ENCODE measurements around the gene TAF11L5. TPM values are rescaled to one million over a fixed set of nuclear protein-coding genes. Genes with fewer than 3 reads are reported as not detected.
"Not testable (repeated sequence)": the region's sequence is repeated elsewhere in the genome, so short reads cannot be mapped to it uniquely, and the experiment has no call there.

TAF11L5 gene
- not detected in 2 replicates for total RNA-seq (2014; rRNA removed; shearing (Covaris generic); ENCODE audit: low replicate concordance)

GRCh38 chr5:17524935-17525334, at the start of gene TAF11L5:
Gene TAF11L5 (plus strand): TSS chr5:17525235.
- in situ Hi-C loops (cut with HindIII; ENCODE audit: low pct_unique_long_range_greater_than_20kb, low sequenced_read_pairs); DNase-seq (ENCODE audit: low read depth): not testable (repeated sequence)

GRCh38 chr5:17477043-17477442, 48.0 kb upstream of the TAF11L5 start:
- DNase-seq (ENCODE audit: low read depth), result no peak
- in situ Hi-C loops (cut with HindIII; ENCODE audit: low pct_unique_long_range_greater_than_20kb, low sequenced_read_pairs), result no loop called here

DNA sequence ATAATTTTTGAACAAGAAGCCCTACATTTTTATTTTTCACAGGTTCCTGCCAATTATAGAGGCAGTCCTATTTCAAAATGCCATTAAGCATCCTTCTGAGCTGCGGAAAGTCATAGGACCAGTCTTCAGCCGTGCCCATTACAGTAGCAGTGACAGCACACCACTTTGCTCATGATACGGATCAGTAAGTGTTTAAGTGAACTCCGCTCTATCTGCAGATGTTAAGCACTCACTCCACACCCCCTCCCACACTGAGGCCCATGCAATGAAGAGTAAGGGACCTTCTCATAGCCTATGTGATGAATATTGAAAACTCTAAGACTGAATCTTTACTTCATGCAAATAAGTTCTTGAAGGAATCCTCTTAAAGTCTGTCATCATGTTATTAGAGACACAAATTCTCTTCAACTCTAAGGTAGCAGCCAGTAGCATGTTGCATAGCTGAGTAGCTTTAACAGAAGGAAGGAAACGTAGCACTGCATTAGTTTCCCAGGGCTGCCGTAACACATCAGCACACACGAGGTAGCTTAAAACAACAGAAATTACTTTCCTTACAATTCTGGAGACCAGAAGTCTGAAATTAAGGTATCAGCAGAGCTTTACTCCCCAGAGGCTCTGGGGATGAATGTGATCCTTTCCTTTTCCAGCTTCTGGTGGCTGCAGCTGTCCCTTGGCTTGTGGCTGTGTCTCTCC, 47.3 kb upstream of the TAF11L5 start:
- in situ Hi-C loops (cut with HindIII; ENCODE audit: low pct_unique_long_range_greater_than_20kb, low sequenced_read_pairs), result no loop called here
- DNase-seq (ENCODE audit: low read depth), result no peak

DNA sequence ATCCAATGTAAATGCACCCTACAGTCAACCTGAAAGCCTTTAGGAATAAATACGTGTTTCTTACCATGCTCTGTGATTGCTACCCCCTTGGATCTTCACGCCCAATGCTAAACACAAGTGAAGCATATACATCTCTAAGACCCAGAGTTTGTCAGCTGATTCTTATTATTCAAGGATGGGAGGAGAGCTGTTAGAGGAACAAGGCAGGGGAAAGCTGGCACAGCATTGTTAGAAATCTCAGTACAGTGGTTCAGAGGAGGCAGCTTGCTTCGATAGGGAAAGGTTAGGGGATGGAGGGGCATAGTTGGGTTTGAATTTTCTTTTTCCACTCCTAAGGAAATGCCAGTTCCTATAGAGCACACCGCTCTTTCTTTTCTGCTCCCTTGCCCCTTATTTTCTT, 43.7 kb upstream of the TAF11L5 start:
- in situ Hi-C loops (cut with HindIII; ENCODE audit: low pct_unique_long_range_greater_than_20kb, low sequenced_read_pairs), result no loop called here
- no peak for DNase-seq (ENCODE audit: low read depth)

DNA sequence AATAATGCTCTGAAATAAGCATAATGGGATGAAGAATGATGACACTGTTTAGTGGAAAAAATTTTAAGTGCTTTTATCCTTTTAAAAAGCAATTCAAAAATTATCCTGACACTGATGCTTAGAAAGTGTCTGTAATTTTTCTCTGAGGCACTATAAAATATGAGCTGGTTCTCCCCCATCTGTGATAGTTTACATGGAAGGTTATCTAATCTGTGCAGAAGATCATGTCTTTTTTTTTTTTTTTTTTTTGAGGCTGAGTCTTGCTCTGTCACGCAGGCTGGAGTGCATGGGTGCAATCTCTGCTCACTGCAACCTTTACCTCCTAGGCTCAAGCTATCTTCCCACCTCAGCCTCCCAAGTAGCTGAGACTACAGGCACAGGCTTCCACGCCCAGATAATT, 42.2 kb upstream of the TAF11L5 start:
- in situ Hi-C loops (cut with HindIII; ENCODE audit: low pct_unique_long_range_greater_than_20kb, low sequenced_read_pairs), result no loop called here

GRCh38 chr5:17486464-17487173, 38.4 kb upstream of the TAF11L5 start:
- in situ Hi-C loops (cut with HindIII; ENCODE audit: low pct_unique_long_range_greater_than_20kb, low sequenced_read_pairs); DNase-seq (ENCODE audit: low read depth): not testable (repeated sequence)

More for the DNA sequence above, 42.2 kb upstream of the TAF11L5 start:
- DNase-seq (ENCODE audit: low read depth), result no peak

- in situ Hi-C loops (cut with HindIII; ENCODE audit: low pct_unique_long_range_greater_than_20kb, low sequenced_read_pairs), result no loop called here
- DNase-seq (ENCODE audit: low read depth), result no peak
These were observed 37.9 kb upstream of the TAF11L5 start for GRCh38 chr5:17487174-17487512.

DNA sequence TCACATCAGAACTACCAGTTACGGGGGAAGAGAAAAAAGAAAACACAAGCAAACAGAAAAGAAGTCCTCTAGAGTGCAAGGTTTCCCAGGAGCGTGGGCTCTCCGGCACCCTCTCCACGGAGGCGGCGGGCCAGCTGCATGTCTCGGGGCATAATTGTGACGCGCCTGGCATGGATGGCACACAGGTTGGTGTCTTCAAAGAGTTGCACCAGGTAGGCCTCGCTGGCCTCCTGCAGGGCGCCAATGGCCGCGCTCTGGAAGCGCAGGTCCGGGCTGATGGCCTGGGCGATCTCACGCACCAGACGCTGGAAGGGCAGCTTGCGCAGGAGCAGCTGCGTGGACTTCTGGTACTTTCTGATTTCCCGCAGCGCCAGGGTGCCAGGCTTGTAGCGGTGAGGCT, 33.8 kb upstream of the TAF11L5 start:
- in situ Hi-C loops (cut with HindIII; ENCODE audit: low pct_unique_long_range_greater_than_20kb, low sequenced_read_pairs); DNase-seq (ENCODE audit: low read depth): not testable (repeated sequence)

GRCh38 chr5:17492770-17493169, 32.3 kb upstream of the TAF11L5 start:
- in situ Hi-C loops (cut with HindIII; ENCODE audit: low pct_unique_long_range_greater_than_20kb, low sequenced_read_pairs), result no loop called here
- DNase-seq (ENCODE audit: low read depth), result no peak

DNA sequence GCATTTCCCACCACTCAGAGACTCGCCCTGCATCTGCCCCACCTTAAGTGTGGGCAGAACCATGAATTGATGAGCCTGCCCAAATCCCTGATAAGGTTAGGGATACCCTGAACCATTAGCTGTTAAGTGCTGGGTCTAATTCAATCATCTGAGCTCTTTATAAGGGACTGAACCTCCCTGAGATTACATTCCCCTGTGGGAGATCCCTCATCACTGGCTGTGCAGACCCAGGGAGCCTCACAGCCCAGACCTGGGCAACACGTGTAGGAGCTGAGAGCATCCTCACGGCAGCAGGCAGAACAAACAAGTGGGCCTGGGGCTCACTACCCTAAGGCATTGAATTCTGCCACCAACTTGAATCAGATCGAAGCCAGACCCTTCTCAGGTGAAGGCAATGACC, 27.6 kb upstream of the TAF11L5 start:
- DNase-seq (ENCODE audit: low read depth), result no peak
- in situ Hi-C loops (cut with HindIII; ENCODE audit: low pct_unique_long_range_greater_than_20kb, low sequenced_read_pairs), result no loop called here

DNA sequence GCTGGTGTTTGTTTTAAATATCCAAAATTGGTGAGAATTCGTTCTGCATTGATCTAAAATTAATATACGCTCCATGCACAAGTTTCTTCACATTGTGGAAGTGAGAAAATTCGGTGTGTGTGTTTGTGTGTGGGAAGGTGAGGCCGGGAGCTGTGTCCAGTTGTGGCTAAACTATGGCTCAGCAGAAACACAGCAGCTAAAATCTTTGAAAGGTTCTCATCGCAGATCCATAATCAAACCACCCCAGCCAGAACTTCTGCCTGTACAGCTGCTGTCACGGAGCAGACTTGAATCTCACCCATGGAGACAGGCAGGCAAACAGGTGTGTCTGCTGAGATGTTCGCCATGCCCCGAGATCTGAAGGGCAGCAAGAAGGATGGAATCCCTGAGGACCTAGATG, 27.1 kb upstream of the TAF11L5 start, which contains the start of gene TAF11L2:
Gene TAF11L2 (plus strand): TSS at position 301 of the 400 bp plus-strand sequence.
- in situ Hi-C loops (cut with HindIII; ENCODE audit: low pct_unique_long_range_greater_than_20kb, low sequenced_read_pairs); DNase-seq (ENCODE audit: low read depth): not testable (repeated sequence)

GRCh38 chr5:17511775-17512325, 13.2 kb upstream of the TAF11L5 start:
- in situ Hi-C loops (cut with HindIII; ENCODE audit: low pct_unique_long_range_greater_than_20kb, low sequenced_read_pairs), result no loop called here
- no peak for DNase-seq (ENCODE audit: low read depth)

- DNase-seq (ENCODE audit: low read depth); in situ Hi-C loops (cut with HindIII; ENCODE audit: low pct_unique_long_range_greater_than_20kb, low sequenced_read_pairs): not testable (repeated sequence)
These were observed 7.5 kb upstream of the TAF11L5 start for GRCh38 chr5:17517526-17517925.

- DNase-seq (ENCODE audit: low read depth); in situ Hi-C loops (cut with HindIII; ENCODE audit: low pct_unique_long_range_greater_than_20kb, low sequenced_read_pairs): not testable (repeated sequence)
These were observed 7.0 kb upstream of the TAF11L5 start, which contains the start of gene TAF11L3 for GRCh38 chr5:17518067-17518466. Gene TAF11L3 (plus strand): TSS chr5:17518367.

DNA sequence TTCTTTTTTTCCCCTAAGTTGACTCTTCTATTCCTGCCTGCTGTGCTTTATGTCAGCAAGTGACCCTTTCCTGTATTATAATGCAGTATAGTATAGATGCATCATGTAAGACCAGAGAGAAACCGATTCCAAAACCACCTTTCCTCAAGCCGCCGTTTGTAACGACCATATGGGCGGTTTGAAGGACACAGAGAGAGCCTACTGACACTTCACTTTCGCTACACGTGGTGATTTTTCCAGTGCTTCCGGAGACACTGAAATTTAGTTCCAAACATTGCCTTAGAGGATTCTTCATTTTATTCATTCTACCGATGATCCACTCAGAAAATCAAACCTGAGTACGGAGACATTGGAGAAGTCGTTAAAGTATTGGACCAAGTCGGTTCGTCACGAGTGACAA, 5.5 kb upstream of the TAF11L5 start:
- DNase-seq (ENCODE audit: low read depth); in situ Hi-C loops (cut with HindIII; ENCODE audit: low pct_unique_long_range_greater_than_20kb, low sequenced_read_pairs): not testable (repeated sequence)

- DNase-seq (ENCODE audit: low read depth); in situ Hi-C loops (cut with HindIII; ENCODE audit: low pct_unique_long_range_greater_than_20kb, low sequenced_read_pairs): not testable (repeated sequence)
These were observed 3.5 kb upstream of the TAF11L5 start, which contains the start of gene TAF11L4 for GRCh38 chr5:17521501-17521900. Gene TAF11L4 (plus strand): TSS chr5:17521801.

DNA sequence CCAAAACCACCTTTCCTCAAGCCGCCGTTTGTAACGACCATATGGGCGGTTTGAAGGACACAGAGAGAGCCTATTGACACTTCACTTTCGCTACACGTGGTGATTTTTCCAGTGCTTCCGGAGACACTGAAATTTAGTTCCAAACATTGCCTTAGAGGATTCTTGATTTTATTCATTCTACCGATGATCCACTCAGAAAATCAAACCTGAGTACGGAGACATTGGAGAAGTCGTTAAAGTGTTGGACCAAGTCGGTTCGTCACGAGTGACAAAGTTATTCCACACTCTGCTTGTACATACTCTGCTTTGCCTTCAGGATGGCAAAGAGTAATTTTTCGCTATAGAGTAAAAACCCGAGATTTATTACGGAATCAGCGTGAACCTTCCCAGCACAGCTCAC, 1.5 kb downstream of the TAF11L5 start:
- in situ Hi-C loops (cut with HindIII; ENCODE audit: low pct_unique_long_range_greater_than_20kb, low sequenced_read_pairs); DNase-seq (ENCODE audit: low read depth): not testable (repeated sequence)

- in situ Hi-C loops (cut with HindIII; ENCODE audit: low pct_unique_long_range_greater_than_20kb, low sequenced_read_pairs); DNase-seq (ENCODE audit: low read depth): not testable (repeated sequence)
These were observed 3.3 kb downstream of the TAF11L5 start, which contains the start of gene TAF11L6 for GRCh38 chr5:17528369-17528768. Gene TAF11L6 (plus strand): TSS chr5:17528669.

Measured in Caki2 (cell line).